Measurements from ENCODE around the gene DNAJB4.

DNAJB4 gene

DNA sequence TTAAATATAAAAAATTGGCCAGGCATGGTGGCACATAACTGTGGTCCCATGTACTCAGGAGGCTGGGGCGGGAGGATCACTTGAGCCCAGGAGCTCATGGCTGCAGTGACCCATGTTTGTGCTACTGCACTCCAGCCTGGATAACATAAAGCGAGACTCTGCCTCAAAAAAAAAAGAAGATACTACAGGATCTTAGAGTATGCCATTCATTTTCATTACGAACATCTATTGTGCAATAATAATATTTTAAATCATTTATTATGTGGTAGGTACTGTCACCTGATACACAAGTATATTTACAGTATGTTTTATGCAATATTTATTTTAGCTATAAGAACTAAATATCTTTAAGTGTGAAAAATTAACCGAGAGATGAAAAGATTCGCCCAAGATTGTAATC is 31.7 kb downstream of the DNAJB4 start:
- DNase-seq (ENCODE audit: low read depth in 2 of 2), result no peak

DNA sequence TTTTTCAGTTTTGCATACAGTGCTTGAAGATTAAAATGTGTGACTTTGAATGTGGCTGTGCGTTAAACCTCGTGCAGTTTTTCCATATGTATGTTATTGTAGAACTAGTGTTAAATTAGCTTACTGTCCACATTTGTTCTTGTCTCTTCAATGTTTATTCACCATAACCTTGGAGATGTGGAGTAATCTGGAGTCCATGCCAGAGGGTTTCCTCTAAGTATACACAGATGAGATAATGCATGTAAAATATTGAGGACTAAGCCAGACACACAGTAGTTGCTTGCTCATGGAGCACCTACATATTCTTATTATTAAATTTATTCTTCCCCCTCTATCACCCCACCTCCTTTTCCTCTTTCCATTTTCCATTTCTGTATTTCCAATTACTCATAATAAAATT is 33.3 kb downstream of the DNAJB4 start:
- DNase-seq (ENCODE audit: low read depth in 2 of 2), result no peak

DNA sequence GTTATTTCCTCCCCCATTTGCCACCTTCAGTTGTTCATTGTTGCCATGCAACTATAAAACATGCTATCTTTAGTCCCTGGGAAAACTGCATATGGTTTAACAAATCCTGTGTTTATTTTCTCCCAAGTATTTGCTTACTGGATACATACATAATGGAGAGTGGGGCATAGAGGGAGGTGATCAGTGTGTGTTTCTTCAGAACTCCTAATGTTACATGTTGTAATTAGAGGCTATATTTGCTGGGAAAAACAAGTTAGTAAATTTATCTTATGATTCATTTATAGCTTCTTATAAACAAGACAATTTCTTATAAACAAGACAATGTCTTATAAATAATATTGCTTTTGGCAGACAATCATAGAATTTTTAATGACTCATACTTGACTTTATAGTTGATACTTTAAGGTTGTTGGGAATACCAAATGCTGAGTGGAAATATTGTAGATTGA is 33.8 kb downstream of the DNAJB4 start:
- no peak for DNase-seq (ENCODE audit: low read depth in 2 of 2)

DNA sequence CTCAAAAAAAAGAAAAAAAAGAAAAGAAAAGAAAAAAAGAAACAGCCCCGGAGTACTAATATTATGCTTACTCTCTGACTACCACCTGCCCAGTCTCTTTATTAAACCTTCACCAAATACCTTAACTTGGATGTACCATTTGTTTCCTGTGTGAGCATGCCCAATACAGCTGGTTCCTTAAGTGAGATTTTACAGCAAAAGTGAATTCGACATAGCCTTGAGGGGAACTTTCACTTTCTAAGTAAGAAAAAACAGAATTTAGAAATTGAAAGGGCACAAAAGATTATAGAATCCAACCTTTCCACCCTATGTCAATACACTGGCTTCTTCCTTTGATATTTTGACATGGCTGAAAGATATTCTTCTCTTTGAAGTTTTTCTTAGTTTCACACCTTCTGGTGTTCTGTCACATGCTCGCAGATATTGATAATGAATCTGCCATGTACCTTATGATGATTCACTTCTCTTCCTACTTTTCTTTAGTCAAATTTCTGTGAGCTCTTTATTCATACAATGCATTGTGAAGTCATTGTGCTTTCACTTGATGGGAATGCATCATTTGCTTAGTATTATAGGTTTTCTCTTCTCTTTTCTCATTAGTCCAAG is 35.8 kb downstream of the DNAJB4 start:
- no peak for DNase-seq (ENCODE audit: low read depth in 2 of 2)

DNA sequence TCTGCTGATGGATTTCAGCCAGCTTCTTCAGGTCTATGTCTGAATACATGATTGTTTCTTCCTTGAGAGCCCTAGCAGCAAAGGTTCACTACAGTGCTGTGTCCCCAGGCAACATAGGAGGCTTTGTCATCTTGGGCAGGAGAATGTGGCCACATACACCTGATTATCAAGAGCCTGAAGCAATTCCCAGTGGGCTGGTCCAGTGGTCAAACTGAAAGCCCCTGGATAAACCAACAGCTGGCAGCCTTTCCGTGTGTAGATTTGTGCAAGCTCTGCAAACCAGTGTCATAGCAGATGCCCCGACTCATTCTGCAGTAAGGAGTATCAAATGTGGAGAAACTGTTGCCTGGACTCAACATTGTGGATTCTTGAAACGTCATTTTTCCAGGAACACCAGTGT is 38.7 kb downstream of the DNAJB4 start:
- no peak for DNase-seq (ENCODE audit: low read depth in 2 of 2)

DNA sequence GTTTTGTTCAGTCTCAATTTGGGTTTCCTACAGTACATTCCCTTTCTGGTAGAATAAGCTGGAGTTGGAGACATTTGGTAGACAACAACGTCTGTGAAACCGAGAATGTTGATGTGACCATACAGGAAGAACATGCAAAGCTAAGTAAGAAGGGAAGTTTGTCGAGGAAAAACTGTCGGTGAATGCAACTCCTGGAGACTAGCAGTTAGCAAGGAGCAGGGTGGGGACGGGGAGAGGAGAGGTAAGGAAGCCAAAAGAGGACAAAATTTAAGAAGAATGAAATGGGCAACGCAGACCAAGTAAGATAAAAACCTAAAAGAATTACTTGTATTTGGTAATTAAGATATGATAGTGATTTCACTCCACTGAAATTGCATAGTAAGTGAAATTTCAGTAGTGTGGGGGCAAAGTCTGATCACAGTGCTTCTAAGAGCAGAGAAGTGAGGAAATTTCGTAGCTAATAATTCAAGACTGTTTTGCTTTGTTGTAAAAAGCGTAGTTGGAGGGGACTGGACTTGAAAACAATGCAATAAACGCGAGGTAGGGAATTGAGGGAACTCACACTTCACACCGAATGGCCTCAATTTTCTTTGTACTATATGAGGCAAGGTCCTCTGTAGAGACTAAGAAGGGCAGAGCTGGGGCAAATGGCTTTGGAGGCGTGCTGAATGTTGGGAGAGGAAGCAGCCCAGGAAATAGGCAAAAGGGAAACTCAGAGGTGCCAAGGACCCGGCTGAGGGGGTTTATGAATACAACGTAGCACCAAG is 40.2 kb downstream of the DNAJB4 start:
- no peak for DNase-seq (ENCODE audit: low read depth in 2 of 2)

DNA sequence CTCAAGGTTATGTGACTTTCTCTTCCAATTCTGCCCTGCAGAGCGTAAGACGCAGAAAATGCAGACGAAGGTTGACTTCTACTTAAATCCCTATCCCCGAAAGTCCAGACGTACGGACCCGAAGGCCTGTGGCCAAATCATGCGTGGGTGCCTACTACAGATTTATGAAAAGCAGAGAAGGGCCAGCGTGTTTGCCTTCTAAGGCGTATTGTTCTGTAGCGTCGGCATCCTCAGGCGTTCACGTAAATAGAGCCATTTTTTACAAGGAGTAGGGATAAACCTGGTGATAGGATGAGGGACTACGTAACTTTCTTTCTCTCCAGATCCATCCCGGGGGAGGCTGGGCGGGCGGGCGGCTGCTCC is 40.8 kb downstream of the DNAJB4 start:
- DNase-seq (ENCODE audit: low read depth in 2 of 2), result no peak

DNA sequence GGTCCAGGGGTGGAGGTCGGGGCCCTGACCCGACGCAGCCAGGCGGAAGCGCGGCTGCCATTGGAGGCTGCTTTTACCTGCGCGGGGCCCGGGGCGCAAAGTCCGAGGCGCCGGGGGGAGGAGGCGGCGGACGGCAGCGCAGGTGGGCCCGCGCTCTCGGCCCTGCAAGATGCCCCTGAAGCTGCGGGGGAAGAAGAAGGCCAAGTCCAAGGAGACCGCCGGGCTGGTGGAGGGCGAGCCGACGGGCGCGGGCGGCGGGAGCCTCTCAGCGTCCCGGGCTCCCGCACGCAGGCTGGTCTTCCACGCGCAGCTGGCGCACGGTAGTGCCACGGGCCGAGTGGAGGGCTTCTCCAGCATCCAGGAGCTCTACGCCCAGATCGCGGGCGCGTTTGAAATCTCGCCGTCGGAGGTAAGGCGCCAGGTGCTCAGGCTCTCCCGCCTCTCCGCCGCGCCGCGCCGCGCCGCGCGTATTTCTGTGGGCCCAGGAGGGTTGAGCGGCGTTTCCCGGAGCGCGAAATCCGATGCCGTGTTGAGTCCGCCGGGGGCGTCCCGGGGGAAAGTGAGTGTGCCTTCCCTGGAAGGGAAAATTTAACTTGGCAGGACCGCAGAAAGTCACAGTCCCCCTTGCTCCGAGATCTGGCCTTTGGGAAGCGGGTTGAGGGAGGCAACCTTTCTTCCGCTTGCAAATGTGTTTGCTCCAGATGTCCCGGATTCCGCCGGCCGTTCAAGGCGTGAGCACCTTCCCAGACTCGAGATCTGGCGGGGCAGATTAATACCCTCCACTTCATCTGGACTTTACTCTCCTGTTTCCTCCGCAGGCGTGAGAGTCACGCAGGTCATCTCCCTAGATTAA is 41.4 kb downstream of the DNAJB4 start, which contains the start of gene GIPC2:
Gene GIPC2 (plus strand): TSS at position 41 of the 853 bp plus-strand sequence. CDS start 129 bp downstream, at position 170.
- DNase-seq (ENCODE audit: low read depth in 2 of 2), result peak; percentile 6 to 10

DNA sequence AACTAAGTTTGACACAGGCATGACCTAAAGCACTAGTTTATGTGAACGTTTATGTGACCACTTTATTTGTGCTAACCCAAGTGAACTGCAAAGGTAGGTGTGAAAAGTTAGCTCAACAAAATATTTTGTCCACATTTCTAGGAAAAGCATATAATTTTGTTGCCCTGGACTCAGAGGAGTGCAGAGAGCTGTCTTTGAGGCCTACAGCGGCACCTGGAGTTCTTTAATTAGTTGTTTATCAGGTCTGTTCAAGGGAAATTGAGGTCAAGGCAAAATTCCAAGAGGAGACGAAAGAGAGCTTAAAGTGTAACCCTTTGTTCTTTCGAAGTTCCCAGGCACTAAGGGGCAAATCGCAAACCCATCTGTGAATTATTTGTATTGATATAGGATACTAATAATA is 42.4 kb downstream of the DNAJB4 start:
- no peak for DNase-seq (ENCODE audit: low read depth in 2 of 2)

DNA sequence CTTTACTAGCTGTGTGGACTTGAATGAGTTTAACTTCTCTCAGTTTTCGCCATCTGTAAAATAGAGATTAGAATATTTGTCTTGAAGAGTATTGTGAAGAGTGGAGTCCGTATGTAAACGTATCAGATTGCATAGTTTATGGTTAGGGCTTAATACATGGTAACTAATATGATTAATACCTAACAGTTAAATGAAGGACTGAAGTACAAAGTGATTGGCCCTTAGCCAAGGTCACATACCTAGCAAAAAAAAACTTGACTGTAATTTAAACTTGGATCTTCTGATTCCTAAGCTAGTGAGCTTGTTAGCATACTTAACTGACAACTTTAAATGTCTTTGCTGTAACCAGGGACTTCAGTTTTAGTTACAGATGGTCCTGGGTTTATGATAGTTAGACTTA is 42.9 kb downstream of the DNAJB4 start:
- no peak for DNase-seq (ENCODE audit: low read depth in 2 of 2)

DNA sequence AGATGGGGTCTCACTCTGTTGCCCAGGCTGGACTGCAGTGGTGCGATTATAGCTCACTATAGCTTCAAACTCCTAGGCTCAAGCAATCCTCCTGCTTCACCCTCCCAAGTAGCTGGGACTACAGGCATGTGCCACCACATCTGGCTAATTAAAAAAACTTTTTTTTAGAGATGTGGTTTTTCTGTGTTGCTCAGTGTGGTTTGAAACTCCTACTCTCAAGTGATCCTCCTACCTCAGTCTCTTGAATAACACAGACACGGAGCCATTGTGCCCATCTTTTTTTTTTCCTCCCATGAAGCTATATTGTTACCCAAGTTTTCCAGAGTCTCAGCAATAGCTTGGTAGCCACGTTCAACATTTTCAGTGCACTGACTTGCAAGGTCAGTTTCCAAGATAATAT is 43.7 kb downstream of the DNAJB4 start:
- DNase-seq (ENCODE audit: low read depth in 2 of 2), result no peak

DNA sequence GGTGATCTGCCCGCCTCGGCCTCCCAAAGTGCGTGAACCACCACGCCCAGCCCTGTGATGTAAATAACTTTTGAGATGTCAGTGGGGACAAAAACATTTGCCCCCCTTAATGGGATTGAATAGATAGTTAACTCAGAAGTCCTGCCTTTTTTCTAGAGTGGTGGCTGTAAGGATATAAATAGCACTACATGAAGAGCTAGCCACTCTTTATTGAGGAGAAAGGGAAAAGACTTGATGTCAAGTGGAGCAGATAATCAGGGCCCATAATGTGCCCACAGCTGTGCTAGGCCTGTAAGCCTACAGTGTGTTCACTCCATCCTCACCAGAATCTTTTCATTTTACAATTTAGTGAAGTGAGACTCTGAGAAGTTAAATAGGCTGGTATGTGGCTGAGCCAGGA is 44.7 kb downstream of the DNAJB4 start:
- DNase-seq (ENCODE audit: low read depth in 2 of 2), result no peak

DNA sequence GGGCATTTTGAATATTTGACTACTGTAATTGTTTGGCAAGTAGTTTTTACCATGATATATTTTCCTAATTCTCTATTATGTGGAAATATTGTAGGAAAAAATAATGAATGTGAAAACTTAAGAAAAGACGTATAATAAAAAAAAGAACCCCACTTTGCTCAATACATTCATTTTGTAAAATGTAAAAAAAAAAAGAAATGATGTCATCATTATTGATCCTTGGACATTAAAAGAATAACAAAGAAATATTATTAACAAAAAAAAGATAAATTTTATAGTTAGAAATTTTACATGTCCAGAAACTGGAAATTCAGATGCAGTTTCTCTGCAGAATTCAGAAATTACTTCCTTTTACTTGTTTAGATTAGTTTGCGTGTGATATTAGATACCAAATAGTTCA is 46.3 kb downstream of the DNAJB4 start:
- no peak for DNase-seq (ENCODE audit: low read depth in 2 of 2)

DNA sequence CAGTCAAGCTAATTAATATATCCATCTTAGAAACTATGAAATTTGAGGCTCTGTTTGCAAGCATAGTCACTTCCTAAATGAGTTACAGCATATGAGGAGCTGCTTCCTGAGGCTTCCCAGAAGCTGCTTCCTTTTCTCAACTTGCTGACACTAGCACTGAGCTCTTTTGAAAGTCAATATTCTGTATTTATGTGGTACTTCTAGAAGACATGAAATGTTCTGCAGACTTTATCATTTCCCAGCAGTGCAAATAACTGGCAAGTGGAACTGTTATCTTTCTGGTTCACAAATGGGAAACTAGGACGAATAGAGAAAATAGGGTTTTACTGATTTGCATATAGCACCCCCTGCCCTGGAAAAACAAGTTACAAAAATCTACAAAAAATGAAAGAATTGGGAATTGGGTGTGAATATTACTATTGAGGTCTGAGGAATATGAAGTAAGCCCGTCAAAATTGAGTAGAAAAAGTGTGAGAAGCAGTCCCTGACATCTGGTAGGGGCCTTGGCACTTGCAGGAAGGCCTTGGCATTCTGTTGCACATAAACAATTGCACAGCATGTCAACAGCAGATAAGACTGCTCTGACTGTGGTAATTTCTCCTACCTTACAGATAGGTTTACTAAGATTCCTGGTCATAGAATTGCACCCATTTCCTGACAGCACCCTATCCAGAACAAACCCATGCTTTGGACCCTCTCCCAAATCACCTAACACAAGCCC is 48.1 kb downstream of the DNAJB4 start:
- DNase-seq (ENCODE audit: low read depth in 2 of 2), result no peak

DNA sequence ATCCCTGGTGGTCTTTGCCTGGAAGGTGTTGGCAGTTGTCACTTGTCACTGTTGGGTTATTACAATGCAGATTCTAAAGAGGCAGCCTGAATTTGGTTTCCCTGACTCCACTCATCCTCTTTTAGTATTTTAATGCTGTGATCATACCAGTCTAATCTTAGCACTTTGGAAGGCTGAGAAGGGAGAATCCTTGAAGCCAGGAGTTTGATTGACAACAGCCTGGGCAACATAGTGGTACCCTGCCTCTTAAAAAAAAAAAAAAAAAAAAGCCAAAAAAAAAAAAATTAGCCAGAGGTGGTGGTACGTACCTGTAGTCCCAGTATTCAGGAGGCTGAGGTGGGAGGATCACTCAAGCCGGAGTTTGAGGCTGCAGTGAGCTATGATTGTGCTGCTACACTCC is 48.8 kb downstream of the DNAJB4 start:
- no peak for DNase-seq (ENCODE audit: low read depth in 2 of 2)

DNA sequence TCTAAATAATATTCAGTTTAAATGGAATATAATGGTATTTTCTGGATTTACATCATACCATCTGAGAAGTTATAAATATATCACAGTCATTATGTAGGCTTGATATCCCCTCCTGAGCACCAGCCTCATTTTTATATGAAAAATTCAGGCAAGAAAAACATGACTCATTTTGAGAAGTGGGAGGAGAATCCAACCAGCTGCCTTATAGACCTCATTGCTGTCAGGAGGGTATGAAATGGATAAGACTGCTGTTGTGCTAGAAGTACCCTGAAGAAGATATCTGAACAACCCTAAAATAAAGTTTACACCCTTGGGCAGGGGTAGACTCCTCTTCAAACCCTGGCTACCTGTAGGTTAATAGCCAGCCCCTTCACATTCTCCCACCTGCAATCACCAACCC is 49.8 kb downstream of the DNAJB4 start:
- no peak for DNase-seq (ENCODE audit: low read depth in 2 of 2)

DNA sequence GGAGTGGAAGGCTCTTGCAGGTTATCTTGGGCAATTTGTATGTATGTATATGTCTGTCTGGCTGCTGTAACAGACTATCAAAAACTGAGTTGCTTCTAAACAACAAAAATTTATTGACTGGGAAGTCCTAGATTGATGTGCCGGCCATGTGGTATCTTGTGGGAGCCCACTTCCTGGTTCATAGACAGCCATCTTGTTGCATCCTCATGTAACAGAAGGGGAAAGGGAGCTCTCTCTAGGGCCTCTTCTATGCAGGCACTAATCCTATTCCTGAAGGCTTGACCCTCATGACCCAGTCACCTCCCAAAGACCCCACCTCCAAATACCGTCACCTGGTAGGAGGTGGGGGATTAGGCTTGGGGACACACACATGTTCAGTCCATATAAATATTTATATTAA is 50.2 kb downstream of the DNAJB4 start:
- no peak for DNase-seq (ENCODE audit: low read depth in 2 of 2)

DNA sequence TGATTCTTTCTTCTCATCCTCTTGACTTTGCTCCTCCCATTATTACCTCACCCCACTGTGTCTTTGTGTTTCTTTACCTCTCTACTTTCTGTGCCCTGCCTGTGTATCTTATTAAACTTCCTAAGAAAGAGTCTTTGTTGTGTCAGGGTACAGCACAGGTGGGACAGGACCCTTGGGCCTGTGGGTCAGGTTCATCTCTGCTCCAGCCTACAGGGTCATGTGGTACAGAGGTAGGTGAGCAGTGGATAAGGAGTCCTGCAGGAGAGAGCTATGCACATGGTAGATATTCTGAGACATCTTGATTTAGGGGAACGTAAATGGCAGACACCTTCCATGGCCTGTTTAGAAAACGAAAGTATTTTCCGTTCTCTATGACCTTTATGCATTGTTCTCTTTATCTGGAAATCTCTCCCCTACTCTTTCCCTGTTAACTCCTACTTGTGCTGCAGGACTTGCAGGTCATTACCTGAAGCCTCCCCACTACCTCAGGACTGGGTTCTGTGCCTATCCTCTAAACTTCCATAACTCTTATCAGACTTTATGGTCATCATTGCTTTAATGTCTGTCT is 50.9 kb downstream of the DNAJB4 start:
- no peak for DNase-seq (ENCODE audit: low read depth in 2 of 2)

DNA sequence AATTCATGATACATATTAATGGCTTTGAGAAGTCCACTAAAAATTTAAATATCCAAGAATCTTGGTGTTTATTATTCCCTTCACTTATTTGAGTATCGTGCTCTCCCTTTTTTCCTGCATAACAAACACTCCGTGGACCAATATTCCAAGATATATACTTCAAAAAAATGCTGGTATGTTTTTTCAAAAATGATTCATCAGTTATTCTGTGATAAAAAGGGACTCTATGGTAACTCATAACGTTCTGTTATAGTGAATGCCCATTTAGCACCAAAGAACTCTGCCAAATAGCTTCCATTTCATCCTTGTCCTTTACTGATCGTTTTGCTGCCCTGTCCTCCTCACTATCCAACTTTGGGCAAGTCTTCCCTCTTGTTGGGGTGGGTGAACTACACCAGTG is 53.9 kb downstream of the DNAJB4 start:
- DNase-seq (ENCODE audit: low read depth in 2 of 2), result no peak

DNA sequence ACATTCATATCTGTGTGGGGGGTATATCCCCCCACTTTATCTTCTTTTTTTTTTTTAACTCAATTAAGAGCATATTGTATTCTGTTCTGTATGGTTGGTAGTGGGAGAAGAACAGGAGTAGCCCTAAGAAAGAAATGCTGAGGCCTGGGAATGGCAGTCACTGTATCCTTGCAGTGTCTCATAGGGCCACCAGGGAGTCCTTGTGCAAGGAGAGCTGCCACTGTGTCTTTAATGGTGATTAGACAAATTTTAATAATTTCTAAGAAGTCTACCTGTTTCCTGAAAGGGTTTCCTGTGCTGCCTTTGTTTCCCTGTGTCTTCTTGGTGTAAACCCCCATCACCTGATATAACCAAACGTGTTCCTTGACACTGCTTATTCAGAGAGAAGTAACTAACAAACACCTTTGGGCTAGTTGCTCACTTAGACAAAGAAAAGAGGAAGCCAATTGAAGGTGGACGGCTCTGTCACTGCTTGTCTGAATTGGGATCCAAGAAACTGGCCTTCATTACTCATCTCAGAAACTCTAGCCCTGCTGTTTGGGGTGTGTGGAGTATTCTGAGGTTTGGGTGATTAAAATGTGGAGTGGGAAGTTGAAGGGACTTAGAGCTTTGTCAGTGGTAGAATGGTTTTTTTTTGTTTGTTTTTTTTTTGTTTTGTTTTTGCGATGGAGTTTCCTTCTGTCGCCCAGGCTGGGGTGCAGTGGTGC is 56.3 kb downstream of the DNAJB4 start:
- no peak for DNase-seq (ENCODE audit: low read depth in 2 of 2)

All from stimulated activated CD8-positive, alpha-beta memory T cell treated with anti-CD3 and anti-CD28 coated beads, Interleukin-15, amount 100 ng/mL, for 48 hours (primary cell).